Measurements from ENCODE around the gene ZNF107. TPM values are rescaled to one million over a fixed set of nuclear protein-coding genes. Genes with fewer than 3 reads are reported as not detected.
"Not testable (repeated sequence)": the region's sequence is repeated elsewhere in the genome, so short reads cannot be mapped to it uniquely, and the experiment has no call there.

The ZNF107 gene
- total and polyA plus RNA-seq, 2 experiments from 2014 or later: 14.8 to 55.3 TPM

- not testable (repeated sequence) for H3K4me1 ChIP-seq (ENCODE audit: insufficient read depth); H2AFZ ChIP-seq; H3K27me3 ChIP-seq (ENCODE audit: insufficient read depth); H4K20me1 ChIP-seq (replicated peaks; ENCODE audit: insufficient read depth); ATAC-seq; DNase-seq (ENCODE audit: low spot score); H3K9me2 ChIP-seq (ENCODE audit: insufficient read depth); H3K27me3 Mint-ChIP-seq (ENCODE audit: insufficient read depth, low read depth, poor library complexity); H3K27ac Mint-ChIP-seq; H3F3A ChIP-seq (replicated peaks; ENCODE audit: low read depth); H3K4me3 ChIP-seq; H3K79me2 ChIP-seq (replicated peaks; ENCODE audit: insufficient read depth); H3K4me2 ChIP-seq; H3K27ac ChIP-seq (ENCODE audit: low read depth); H3K36me3 ChIP-seq (ENCODE audit: insufficient read depth); H3K4me3 Mint-ChIP-seq; H3K4me1 Mint-ChIP-seq
- Mint-ChIP-seq H3K36me3 (ENCODE audit: low read depth) (peaks cover 22% of the 10 kb centered on the region; the same call in 1 of the 3 replicates), H3K9me3 (peaks cover 79% of the 10 kb centered on the region)
Measured at GRCh38 chr7:64738403-64738802, 72.5 kb downstream of the ZNF107 start.

- not testable (repeated sequence) for H3K27ac Mint-ChIP-seq; H3K27ac ChIP-seq (ENCODE audit: low read depth); H3K4me1 ChIP-seq (ENCODE audit: insufficient read depth); DNase-seq (ENCODE audit: low spot score); H3K4me3 Mint-ChIP-seq; H3K4me2 ChIP-seq; H3K79me2 ChIP-seq (replicated peaks; ENCODE audit: insufficient read depth); H3F3A ChIP-seq (replicated peaks; ENCODE audit: low read depth); ATAC-seq; H3K4me1 Mint-ChIP-seq; H3K9me2 ChIP-seq (ENCODE audit: insufficient read depth); H3K4me3 ChIP-seq; H3K27me3 Mint-ChIP-seq (ENCODE audit: insufficient read depth, low read depth, poor library complexity); H3K27me3 ChIP-seq (ENCODE audit: insufficient read depth); H2AFZ ChIP-seq; H4K20me1 ChIP-seq (replicated peaks; ENCODE audit: insufficient read depth); H3K36me3 ChIP-seq (ENCODE audit: insufficient read depth)
- peaks cover 76% of the 10 kb centered on the region for H3K9me3 Mint-ChIP-seq
- H3K36me3 Mint-ChIP-seq (ENCODE audit: low read depth): peaks cover 18% of the 10 kb centered on the region; the same call in 1 of the 3 replicates
Measured at GRCh38 chr7:64738953-64739352, 73.0 kb downstream of the ZNF107 start.

- no peaks in the 10 kb centered on the region for H3K4me1 ChIP-seq (ENCODE audit: insufficient read depth)
- H3K27ac ChIP-seq (ENCODE audit: low read depth): no peak overlapping the region
- TF ChIP-seq EZH2 (IDR thresholded peaks at IDR 0.05; ENCODE audit: low read depth, unreplicated experiment): no peak
- H3K9me2 ChIP-seq (ENCODE audit: insufficient read depth): no peaks in the 10 kb centered on the region
- no peaks in the 10 kb centered on the region for H4K20me1 ChIP-seq (replicated peaks; ENCODE audit: insufficient read depth)
- H3K4me3 ChIP-seq: no peak overlapping the region
- H3K27me3 Mint-ChIP-seq (ENCODE audit: insufficient read depth, low read depth, poor library complexity): peaks cover 4% of the 10 kb centered on the region
- H3K4me2 ChIP-seq: no peak overlapping the region
- peaks cover 14% of the 10 kb centered on the region; the same call in 1 of the 3 replicates for H3K36me3 Mint-ChIP-seq (ENCODE audit: low read depth)
- H3K9me3 Mint-ChIP-seq: peaks cover 76% of the 10 kb centered on the region
- DNase-seq (ENCODE audit: low spot score) (no peak), ATAC-seq (no peak)
- H3K36me3 ChIP-seq (ENCODE audit: insufficient read depth): no peaks in the 10 kb centered on the region
- no peak overlapping the region for H2AFZ ChIP-seq
- H3K4me3 Mint-ChIP-seq: no peak overlapping the region
- H3K4me1 Mint-ChIP-seq: no peaks in the 10 kb centered on the region
- H3K27me3 ChIP-seq (ENCODE audit: insufficient read depth): no peaks in the 10 kb centered on the region
- H3K79me2 ChIP-seq (replicated peaks; ENCODE audit: insufficient read depth): no peaks in the 10 kb centered on the region
- H3F3A ChIP-seq (replicated peaks; ENCODE audit: low read depth): no peaks in the 10 kb centered on the region
- H3K27ac Mint-ChIP-seq: no peak overlapping the region
Measured at GRCh38 chr7:64744680-64745079, 78.7 kb downstream of the ZNF107 start.

GRCh38 chr7:64747802-64748201 lies 81.9 kb downstream of the ZNF107 start:
- H3K4me2 ChIP-seq: no peak overlapping the region

More at GRCh38 chr7:64747802-64748201, 81.9 kb downstream of the ZNF107 start:
- no peak overlapping the region for H3K4me3 Mint-ChIP-seq
- H3K4me1 ChIP-seq (ENCODE audit: insufficient read depth): no peaks in the 10 kb centered on the region
- no peak for DNase-seq (ENCODE audit: low spot score)
- no peak overlapping the region for H3K27ac ChIP-seq (ENCODE audit: low read depth)
- H3K36me3 Mint-ChIP-seq (ENCODE audit: low read depth): peaks cover 10% of the 10 kb centered on the region; the same call in 2 of the 3 replicates
- no peaks in the 10 kb centered on the region for H3K9me2 ChIP-seq (ENCODE audit: insufficient read depth)
- TF ChIP-seq ETS1 (IDR thresholded peaks at IDR 0.05) (no peak), CREB1 (CRISPR knock-in tag; IDR thresholded peaks at IDR 0.05; ENCODE audit: low read depth) (no peak), CTCF (conservative IDR thresholded peaks at IDR 0.05; ENCODE audit: low read depth in 2 of 2) (no peak), POLR2AphosphoS5 (IDR thresholded peaks at IDR 0.05; ENCODE audit: low read depth) (no peak)
- H3K4me3 ChIP-seq: no peak overlapping the region
- no peaks in the 10 kb centered on the region for H3K4me1 Mint-ChIP-seq
- no peaks in the 10 kb centered on the region for H3K36me3 ChIP-seq (ENCODE audit: insufficient read depth)
- ATAC-seq: no peak
- no peaks in the 10 kb centered on the region for H3F3A ChIP-seq (replicated peaks; ENCODE audit: low read depth)
- no peak overlapping the region for H3K27ac Mint-ChIP-seq
- H3K27me3 ChIP-seq (ENCODE audit: insufficient read depth): no peaks in the 10 kb centered on the region
- H3K27me3 Mint-ChIP-seq (ENCODE audit: insufficient read depth, low read depth, poor library complexity): no peaks in the 10 kb centered on the region
- H3K79me2 ChIP-seq (replicated peaks; ENCODE audit: insufficient read depth): no peaks in the 10 kb centered on the region
- H4K20me1 ChIP-seq (replicated peaks; ENCODE audit: insufficient read depth): no peaks in the 10 kb centered on the region
- peaks cover 69% of the 10 kb centered on the region for H3K9me3 Mint-ChIP-seq
- H2AFZ ChIP-seq: no peak overlapping the region
